ENCODE measurements around the gene CDH23. TPM values are rescaled to one million over a fixed set of nuclear protein-coding genes. Genes with fewer than 3 reads are reported as not detected.

The CDH23 gene
- total and polyA plus RNA-seq, 2 donors from 2014 or later: 1.1 to 6.4 TPM

GRCh38 chr10:71395621-71396020 lies 1.1 kb upstream of the CDH23 start:
- Histone ChIP-seq H3K9ac (ENCODE audit: low read length in 3 of 3) (no peak overlapping the region), H3K27ac (ENCODE audit: low read depth in 2 of 2, low read length in 2 of 2) (no peak overlapping the region), H3K36me3 (ENCODE audit: control insufficient read depth in 2 of 3, insufficient read depth in 3 of 3, low read length in 3 of 3) (no peaks in the 10 kb centered on the region), H3K4me1 (ENCODE audit: control insufficient read depth in 2 of 3, insufficient read depth in 2 of 3, low read depth in 1 of 3, low read length in 3 of 3) (peaks cover 0 to 6% (median 0%) of the 10 kb centered on the region in 3 donors), H3K4me3 (ENCODE audit: low read length in 3 of 3) (no peak overlapping the region), H3K27me3 (ENCODE audit: control insufficient read depth, insufficient read depth, low read length) (peaks cover 19% of the 10 kb centered on the region), H3K9me3 (ENCODE audit: control insufficient read depth in 2 of 3, insufficient read depth in 1 of 3, low read length in 3 of 3) (no peaks in the 10 kb centered on the region)
- TF ChIP-seq CTCF (IDR thresholded peaks at IDR 0.05; ENCODE audit: borderline replicate concordance, extremely low read depth, insufficient read depth): no peak
- DNase-seq: peak in 1 of 5 donors; percentile 14
- FAIRE-seq: no peak
- intact Hi-C loops (cut with DNase I): no loop called here

GRCh38 chr10:71396084-71396710 lies 523 bp upstream of the CDH23 start:
- H3K9ac ChIP-seq (ENCODE audit: low read length in 3 of 3): peak overlapping the region in 1 of 3 donors; percentile 12
- H3K4me3 ChIP-seq (ENCODE audit: low read length in 3 of 3): peak overlapping the region in 1 of 3 donors; percentile 21
- peaks cover 0 to 6% (median 0%) of the 10 kb centered on the region in 3 donors for H3K4me1 ChIP-seq (ENCODE audit: control insufficient read depth in 2 of 3, insufficient read depth in 2 of 3, low read depth in 1 of 3, low read length in 3 of 3)
- peaks cover 19% of the 10 kb centered on the region for H3K27me3 ChIP-seq (ENCODE audit: control insufficient read depth, insufficient read depth, low read length)
- no peaks in the 10 kb centered on the region for H3K36me3 ChIP-seq (ENCODE audit: control insufficient read depth in 2 of 3, insufficient read depth in 3 of 3, low read length in 3 of 3)
- FAIRE-seq: no peak
- H3K9me3 ChIP-seq (ENCODE audit: control insufficient read depth in 2 of 3, insufficient read depth in 1 of 3, low read length in 3 of 3): no peaks in the 10 kb centered on the region
- TF ChIP-seq CTCF (IDR thresholded peaks at IDR 0.05; ENCODE audit: borderline replicate concordance, extremely low read depth, insufficient read depth): peak; percentile 24
- DNase-seq: peak; percentile 77 to 87 (median 85)
- intact Hi-C loops (cut with DNase I): no loop called here
- H3K27ac ChIP-seq (ENCODE audit: low read depth in 2 of 2, low read length in 2 of 2): no peak overlapping the region

- peak overlapping the region in 1 of 3 donors; percentile 35 for H3K4me3 ChIP-seq (ENCODE audit: low read length in 3 of 3)
- H3K36me3 ChIP-seq (ENCODE audit: control insufficient read depth in 2 of 3, insufficient read depth in 3 of 3, low read length in 3 of 3): no peaks in the 10 kb centered on the region
- H3K27ac ChIP-seq (ENCODE audit: low read depth in 2 of 2, low read length in 2 of 2): no peak overlapping the region
- peak in 4 of 5 donors; percentile 26 to 54 (median 30) for DNase-seq
- no peak for FAIRE-seq
- no peaks in the 10 kb centered on the region for H3K9me3 ChIP-seq (ENCODE audit: control insufficient read depth in 2 of 3, insufficient read depth in 1 of 3, low read length in 3 of 3)
- H3K9ac ChIP-seq (ENCODE audit: low read length in 3 of 3): no peak overlapping the region
- H3K4me1 ChIP-seq (ENCODE audit: control insufficient read depth in 2 of 3, insufficient read depth in 2 of 3, low read depth in 1 of 3, low read length in 3 of 3): peaks cover 0 to 6% (median 0%) of the 10 kb centered on the region in 3 donors
- H3K27me3 ChIP-seq (ENCODE audit: control insufficient read depth, insufficient read depth, low read length): peaks cover 19% of the 10 kb centered on the region
- TF ChIP-seq CTCF (IDR thresholded peaks at IDR 0.05; ENCODE audit: borderline replicate concordance, extremely low read depth, insufficient read depth): no peak
- intact Hi-C loops (cut with DNase I): no loop called here
Measured at GRCh38 chr10:71397296-71398212, 834 bp downstream of the CDH23 start.

Data from kidney (tissue), 14 donors.